GM23248 (cell line): ENCODE data around the gene PPP3R1. TPM values are rescaled to one million over a fixed set of nuclear protein-coding genes. Genes with fewer than 3 reads are reported as not detected.
"Not testable (repeated sequence)": the region's sequence is repeated elsewhere in the genome, so short reads cannot be mapped to it uniquely, and the experiment has no call there.

ENCODE experiments used
- DNase-seq: peaks from one replicate; pipeline ENCODE4 v3.0.0-alpha.2; 2015
- H2AFZ ChIP-seq: fragments of 200-600 bp; sonication (generic); 2 replicates; pipeline ENCODE4 v1.6.1; 2016; ENCODE audit warnings: antibody characterized with exemption
- H3F3A ChIP-seq: fragments of 200-600 bp; sonication (generic); 2 replicates; pipeline ENCODE4 v1.6.1; 2016; ENCODE audit warnings: mild to moderate bottlenecking, antibody characterized with exemption, mixed run types; ENCODE audit not compliant: insufficient read depth
- H3K27ac ChIP-seq: fragments of 200-600 bp; sonication (generic); 2 replicates; pipeline ENCODE4 v1.5.1; 2016; ENCODE audit warnings: mild to moderate bottlenecking
- H3K27me3 ChIP-seq: fragments of 200-600 bp; sonication (generic); replicated peaks from 2 replicates; pipeline ENCODE4 v1.6.1; 2016; ENCODE audit warnings: mild to moderate bottlenecking; ENCODE audit not compliant: insufficient read depth
- H3K36me3 ChIP-seq: fragments of 200-600 bp; sonication (generic); 2 replicates; pipeline ENCODE4 v1.6.1; 2016; ENCODE audit warnings: low read depth, mild to moderate bottlenecking
- H3K4me1 ChIP-seq: fragments of 200-600 bp; sonication (generic); 2 replicates; pipeline ENCODE4 v1.6.1; 2016; ENCODE audit warnings: mild to moderate bottlenecking; ENCODE audit not compliant: insufficient read depth
- H3K4me2 ChIP-seq: fragments of 200-600 bp; sonication (generic); one replicate; pipeline ENCODE4 v1.6.1; 2016; ENCODE audit warnings: mild to moderate bottlenecking; ENCODE audit not compliant: unreplicated experiment
- H3K4me3 ChIP-seq: fragments of 200-600 bp; sonication (generic); 2 replicates; pipeline ENCODE4 v1.5.1; 2016; ENCODE audit warnings: mild to moderate bottlenecking
- H3K79me2 ChIP-seq: fragments of 200-600 bp; sonication (generic); 2 replicates; pipeline ENCODE4 v1.6.1; 2016; ENCODE audit warnings: mild to moderate bottlenecking; ENCODE audit not compliant: insufficient read depth
- H3K9ac ChIP-seq: fragments of 200-600 bp; sonication (generic); 2 replicates; pipeline ENCODE4 v1.6.1; 2016; ENCODE audit warnings: mild to moderate bottlenecking
- H3K9me2 ChIP-seq: fragments of 200-600 bp; sonication (generic); 2 replicates; pipeline ENCODE4 v1.6.1; 2016; ENCODE audit warnings: mixed run types, mild to moderate bottlenecking, moderate library complexity; ENCODE audit not compliant: insufficient read depth
- H3K9me3 ChIP-seq: fragments of 200-600 bp; sonication (generic); one replicate; pipeline ENCODE4 v1.6.1; 2017; ENCODE audit warnings: low read depth
- H4K20me1 ChIP-seq: fragments of 200-600 bp; sonication (generic); 2 replicates; pipeline ENCODE4 v1.6.0; 2016; ENCODE audit not compliant: insufficient read depth
- EZH2 ChIP-seq: fragments of 200-600 bp; sonication (generic); IDR thresholded peaks from 2 replicates; pipeline ENCODE4 v1.6.1; 2018; ENCODE audit warnings: antibody characterized with exemption, mild to moderate bottlenecking; ENCODE audit not compliant: insufficient read depth, poor library complexity, severe bottlenecking
- EZH2phosphoT487 ChIP-seq: fragments of 200-600 bp; sonication (generic); IDR thresholded peaks from 2 replicates; pipeline ENCODE4 v1.6.1; 2018; ENCODE audit warnings: antibody characterized with exemption, moderate library complexity, mild to moderate bottlenecking, low read depth; ENCODE audit not compliant: insufficient read depth
- WGBS, 2 experiments: methylation state at CpG; one replicate each; pipeline ENCODE4 v1.1.6; 2015 to 2017; ENCODE audit warnings: low lambda C conversion rate in 2 of 2, low coverage in 1 of 2; ENCODE audit errors: missing lambda C conversion rate in 2 of 2; 5-methylcytosine and 5-hydroxymethylcytosine counted together
- in situ Hi-C: fragments of 300-500 bp; cut with MboI; formaldehyde crosslinking; loops from 2 replicates; pipeline ENCODE4 v1.15.0; 2020
- polyA plus RNA-seq: library from polyadenylated mRNA; unstranded; fragments of >200 nt; fragmentation: Nextera tagmentation; extraction: Ambion mirVana; gene quantifications from 2 replicates; pipeline ENCODE4 v1.2.1, GENCODE V29; 2016
- total RNA-seq: library from RNA; depleted of rRNA; stranded (reverse); fragments of >200 nt; shearing (Covaris generic); gene quantifications from 2 replicates; pipeline ENCODE4 v1.2.3, GENCODE V29; 2014

Gene PPP3R1
- total and polyA plus RNA-seq, 2 experiments from 2014 or later = 3.8 to 17.7 TPM

DNA sequence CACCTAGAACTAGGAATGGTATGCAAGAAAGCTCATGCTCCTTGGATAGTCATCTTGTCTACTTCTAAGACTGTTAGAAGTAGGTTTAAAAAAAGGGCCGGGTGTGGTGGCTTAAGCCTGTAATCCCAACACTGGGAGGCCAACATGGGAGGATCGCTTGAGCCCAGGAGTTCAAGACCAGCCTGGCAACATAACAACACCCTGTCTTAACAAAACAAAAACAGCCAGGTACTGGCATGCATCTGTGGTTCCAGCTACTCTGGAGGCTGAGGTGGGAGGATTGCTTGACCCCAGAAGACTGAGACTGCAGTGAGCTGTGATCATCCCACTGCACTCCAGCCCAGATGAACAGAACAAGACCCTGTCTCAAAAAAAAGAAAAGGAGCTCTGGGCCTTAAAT is 74.8 kb downstream of the PPP3R1 start:
- Histone ChIP-seq H4K20me1 (no peaks in the 10 kb centered on the region), H3K9me3 (no peaks in the 10 kb centered on the region), H3K79me2 (peaks cover 48% of the 10 kb centered on the region), H3K4me3 (no peak overlapping the region), H3K27ac (no peak overlapping the region), H3K4me1 (no peaks in the 10 kb centered on the region), H3F3A (peaks cover 19% of the 10 kb centered on the region; the same call in 1 of the 2 replicates), H2AFZ (no peak overlapping the region), H3K4me2 (no peak overlapping the region), H3K27me3 (no peaks in the 10 kb centered on the region), H3K9ac (no peak overlapping the region), H3K36me3 (peaks cover 30% of the 10 kb centered on the region; the same call in 1 of the 2 replicates), H3K9me2 (no peaks in the 10 kb centered on the region)
- DNase-seq = no peak
- TF ChIP-seq EZH2 (no peak), EZH2phosphoT487 (no peak)
- WGBS, 2 experiments = 21 to 33% methylated on average over 2 of the region's 2 CpGs
- in situ Hi-C loops = no loop called here

DNA sequence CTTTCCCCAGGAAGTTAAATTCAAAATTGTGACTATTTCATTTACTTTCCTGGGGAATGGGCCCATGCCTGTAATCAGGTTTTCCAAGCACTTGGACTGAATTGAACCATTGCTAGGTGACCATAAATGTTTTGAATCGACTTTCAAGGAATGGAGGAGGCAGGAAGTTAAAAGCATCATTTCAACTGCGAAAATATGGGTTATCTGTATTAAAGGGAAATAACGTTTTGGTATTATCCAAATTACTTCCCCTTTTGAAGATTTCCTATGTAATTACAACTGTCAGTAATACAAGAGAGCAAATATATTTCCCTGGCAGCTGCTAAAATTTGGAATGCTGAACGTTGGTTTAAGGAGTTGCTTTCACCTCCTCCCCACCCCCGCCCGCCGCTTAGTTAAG is 75.7 kb downstream of the PPP3R1 start:
- Histone ChIP-seq H3K9me2 (no peaks in the 10 kb centered on the region), H2AFZ (no peak overlapping the region), H3K4me3 (no peak overlapping the region), H3K79me2 (peaks cover 40% of the 10 kb centered on the region), H3F3A (peaks cover 22% of the 10 kb centered on the region; the same call in 1 of the 2 replicates), H3K9ac (no peak overlapping the region), H3K4me1 (no peaks in the 10 kb centered on the region), H3K27me3 (no peaks in the 10 kb centered on the region), H3K27ac (no peak overlapping the region), H3K9me3 (no peaks in the 10 kb centered on the region), H3K4me2 (no peak overlapping the region), H3K36me3 (peaks cover 26% of the 10 kb centered on the region; the same call in 1 of the 2 replicates), H4K20me1 (no peaks in the 10 kb centered on the region)
- in situ Hi-C loops = no loop called here
- no peak for DNase-seq
- TF ChIP-seq EZH2phosphoT487 (no peak), EZH2 (no peak)
- WGBS, 2 experiments = 83 to 86% methylated on average over 7 of the region's 7 CpGs

DNA sequence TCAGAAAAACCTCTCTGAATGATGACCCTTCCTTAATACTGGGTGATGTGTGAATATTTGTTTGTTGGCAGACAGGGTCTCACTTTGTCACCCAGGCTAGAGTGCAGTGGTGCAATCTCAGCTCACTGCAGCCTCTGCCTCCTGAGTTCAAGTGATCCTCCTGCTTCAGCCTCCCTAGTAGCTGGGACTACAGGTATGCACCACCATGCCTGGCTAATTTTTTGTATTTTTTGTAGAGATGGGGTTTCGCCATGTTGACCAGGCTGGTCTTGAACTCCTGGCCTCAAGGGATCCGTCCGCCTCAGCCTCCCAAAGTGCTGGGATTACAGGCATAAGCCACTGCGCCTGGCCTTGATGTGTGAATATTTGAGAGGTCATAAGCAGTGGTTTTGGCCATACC is 77.1 kb downstream of the PPP3R1 start:
- H3K4me1 ChIP-seq, H4K20me1 ChIP-seq, H3K27ac ChIP-seq, H3K9me2 ChIP-seq, H2AFZ ChIP-seq, H3K4me3 ChIP-seq, H3K27me3 ChIP-seq, in situ Hi-C loops, H3K4me2 ChIP-seq, DNase-seq, H3K9ac ChIP-seq, H3K9me3 ChIP-seq: not testable (repeated sequence)
- WGBS, 2 experiments = 93 to 100% methylated on average over 4 of the region's 4 CpGs
- Histone ChIP-seq H3K36me3 (peaks cover 29% of the 10 kb centered on the region; the same call in 1 of the 2 replicates), H3K79me2 (peaks cover 28% of the 10 kb centered on the region), H3F3A (peaks cover 27% of the 10 kb centered on the region; the same call in 1 of the 2 replicates)

DNA sequence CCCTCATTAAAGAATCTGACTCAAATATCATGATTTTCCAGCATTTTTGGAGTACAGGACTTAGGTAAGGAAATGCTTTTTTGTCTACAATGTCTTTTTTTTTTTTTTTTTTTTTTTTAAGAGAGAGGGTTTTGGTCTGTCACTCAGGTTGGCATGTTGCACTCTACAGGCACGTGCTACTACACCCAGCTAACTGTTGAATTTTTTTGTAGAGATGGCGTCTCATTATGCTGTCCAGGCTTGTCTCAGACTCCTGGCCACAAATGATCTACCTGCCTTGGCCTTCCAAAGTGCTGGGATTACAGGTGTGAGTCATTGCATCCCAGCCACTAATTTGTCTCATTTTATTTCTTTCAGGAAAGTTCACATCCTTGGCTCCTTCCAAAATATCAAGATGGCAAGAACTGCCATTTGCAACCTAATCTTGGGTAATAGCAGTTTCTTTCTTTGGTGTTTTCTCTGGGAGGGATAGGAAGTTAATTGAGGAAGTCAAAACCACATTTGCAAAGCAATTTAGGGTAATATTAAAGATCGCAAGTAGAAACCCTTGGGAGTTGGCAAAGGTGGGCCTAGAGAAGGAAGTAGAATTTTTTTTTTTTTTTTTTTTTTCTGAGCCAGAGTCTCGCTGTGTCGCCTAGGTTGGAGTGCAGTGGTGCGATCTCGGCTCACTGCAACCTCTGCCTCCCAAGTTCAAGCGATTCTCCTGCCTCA is 79.2 kb downstream of the PPP3R1 start:
- Histone ChIP-seq H3K36me3 (peaks cover 22% of the 10 kb centered on the region; the same call in 1 of the 2 replicates), H2AFZ (no peak overlapping the region), H3K27me3 (no peaks in the 10 kb centered on the region), H3K9me3 (no peaks in the 10 kb centered on the region), H3F3A (peaks cover 27% of the 10 kb centered on the region; the same call in 1 of the 2 replicates), H3K9ac (no peak overlapping the region), H3K4me2 (no peak overlapping the region), H3K79me2 (peaks cover 17% of the 10 kb centered on the region), H3K9me2 (no peaks in the 10 kb centered on the region), H3K4me3 (no peak overlapping the region), H3K4me1 (no peaks in the 10 kb centered on the region), H3K27ac (no peak overlapping the region), H4K20me1 (no peaks in the 10 kb centered on the region)
- in situ Hi-C loops = no loop called here
- DNase-seq = no peak
- TF ChIP-seq EZH2 = no peak
- no peak for TF ChIP-seq EZH2phosphoT487
- 95% methylated on average over 8 of the region's 8 CpGs for WGBS, 2 experiments
